SH-SY5Y (cell line): ENCODE results near the gene BPNT1.

ENCODE experiments used
- GATA2 ChIP-seq: IDR thresholded peaks from 2 replicates; pipeline ENCODE4 v1.6.1; 2011; ENCODE audit warnings: mild to moderate bottlenecking, low read depth, low read length
- GATA3 ChIP-seq: IDR thresholded peaks from 2 replicates; pipeline ENCODE4 v1.6.1; 2011; ENCODE audit warnings: low read depth, mild to moderate bottlenecking, low read length, moderate library complexity

BPNT1 gene, protein sequence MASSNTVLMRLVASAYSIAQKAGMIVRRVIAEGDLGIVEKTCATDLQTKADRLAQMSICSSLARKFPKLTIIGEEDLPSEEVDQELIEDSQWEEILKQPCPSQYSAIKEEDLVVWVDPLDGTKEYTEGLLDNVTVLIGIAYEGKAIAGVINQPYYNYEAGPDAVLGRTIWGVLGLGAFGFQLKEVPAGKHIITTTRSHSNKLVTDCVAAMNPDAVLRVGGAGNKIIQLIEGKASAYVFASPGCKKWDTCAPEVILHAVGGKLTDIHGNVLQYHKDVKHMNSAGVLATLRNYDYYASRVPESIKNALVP

DNA sequence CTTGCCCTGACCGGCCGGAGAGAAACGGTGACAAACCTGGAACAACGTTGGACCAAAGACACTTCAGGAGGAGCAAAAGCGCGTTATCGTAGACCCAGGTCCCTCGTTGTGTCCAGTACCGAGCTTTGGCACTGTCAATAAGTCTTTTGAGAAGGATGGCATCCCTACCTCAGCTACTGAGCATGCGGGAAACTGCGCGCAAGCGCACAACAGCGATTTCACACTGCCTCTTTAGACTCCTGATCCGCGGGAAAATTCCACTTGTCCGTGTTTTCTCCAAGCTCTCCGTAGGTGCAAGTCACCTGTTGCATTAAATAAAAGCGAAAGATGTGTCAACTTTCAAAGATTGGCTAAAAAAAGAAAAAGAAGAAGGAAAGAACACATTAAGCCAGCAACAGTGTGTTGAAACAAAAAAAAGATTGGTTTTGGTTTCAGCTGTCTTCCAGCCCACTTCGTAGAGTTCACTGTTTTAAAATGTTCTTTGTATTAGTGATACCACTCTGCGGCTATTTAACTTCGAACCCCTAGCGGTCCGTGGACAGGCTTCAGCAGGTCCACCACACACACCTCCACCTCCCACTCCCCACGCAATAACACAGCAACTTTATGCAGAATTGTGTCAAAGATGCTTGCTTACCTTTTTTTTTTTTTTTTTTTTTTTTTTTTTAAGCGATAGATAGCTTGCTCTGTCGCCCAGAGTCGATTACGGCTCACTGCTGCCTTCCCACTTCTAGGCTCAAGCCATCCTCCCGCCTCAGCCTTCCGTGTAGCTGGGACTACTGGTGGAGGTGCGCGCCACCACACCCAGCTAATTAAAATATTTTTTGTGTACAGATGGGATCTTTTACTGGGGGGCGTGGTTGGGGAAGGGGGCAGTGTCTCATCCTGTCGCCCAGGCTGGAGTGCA is at the start of gene BPNT1:
Gene BPNT1 (minus strand): TSS at position 139 of the 907 bp plus-strand sequence. CDS start 9,942 bp downstream, outside the sequence.
- TF ChIP-seq GATA2 (peak; percentile 58; the same call in 1 of the 2 replicates), GATA3 (no peak)

DNA sequence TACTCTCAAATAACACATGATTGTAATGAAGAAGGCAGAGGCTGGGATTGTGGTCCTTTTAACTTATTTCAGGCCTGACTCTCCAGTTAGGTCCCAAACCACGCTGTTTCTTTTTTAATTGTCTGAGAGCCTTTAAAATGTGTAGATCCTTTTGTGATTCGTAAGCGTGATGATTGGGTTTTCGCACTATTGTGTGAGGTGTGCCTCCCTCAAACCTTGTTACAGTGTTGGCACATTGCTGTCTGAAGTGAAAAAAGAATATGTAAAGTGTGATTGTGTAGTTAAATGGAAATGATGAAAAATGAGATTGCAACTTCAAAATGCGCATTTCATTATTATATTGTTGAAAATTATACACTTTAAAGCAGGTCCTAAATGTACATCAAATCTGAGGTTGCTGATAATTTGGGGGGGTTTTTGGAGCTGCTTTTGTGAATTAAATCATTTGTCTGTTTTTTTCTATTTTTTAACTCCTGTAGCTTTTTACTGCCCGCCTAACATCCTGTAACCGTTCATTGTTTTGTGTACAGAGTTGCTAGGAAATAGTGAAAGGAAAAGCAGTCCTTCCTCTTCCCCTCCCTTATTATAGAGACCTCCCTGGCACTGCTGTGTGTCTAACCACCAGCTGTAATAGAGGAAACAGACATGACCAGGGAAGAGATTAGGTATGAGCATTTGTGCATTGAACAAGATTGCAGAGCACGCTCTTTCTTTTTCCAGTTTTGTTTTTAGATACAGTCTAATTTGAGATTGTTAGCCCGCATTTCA is 47.6 kb upstream of the BPNT1 start:
- TF ChIP-seq GATA3 (no peak), GATA2 (no peak)

GRCh38 chr1:220135755-220136154 is 46.2 kb upstream of the BPNT1 start:
- TF ChIP-seq GATA2 (no peak), GATA3 (no peak)

GRCh38 chr1:220129479-220130210 is 40.1 kb upstream of the BPNT1 start:
- no peak for TF ChIP-seq GATA2
- no peak for TF ChIP-seq GATA3

- TF ChIP-seq GATA2 (no peak), GATA3 (no peak)
Observed at GRCh38 chr1:220127076-220127475, 37.5 kb upstream of the BPNT1 start.

DNA sequence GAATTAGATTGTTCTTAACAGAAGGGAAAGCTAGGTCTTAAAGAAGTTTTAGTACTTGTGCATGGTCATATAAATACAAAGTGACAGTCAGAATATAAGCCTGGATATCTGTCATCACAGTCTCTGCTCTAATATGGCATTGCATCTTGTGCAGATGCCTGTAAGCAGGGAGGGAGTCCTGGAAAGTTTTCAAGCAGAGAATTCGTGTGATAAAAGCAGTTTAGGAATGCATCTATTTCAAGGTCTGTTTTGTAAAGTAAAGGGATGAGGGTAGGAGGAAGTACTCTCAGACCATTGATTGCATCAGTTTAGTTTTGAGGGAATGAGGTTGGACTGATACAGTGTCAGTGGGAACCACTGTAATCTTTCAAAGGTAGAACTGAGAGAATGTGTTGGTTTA is 35.0 kb upstream of the BPNT1 start:
- TF ChIP-seq GATA2 = no peak

DNA sequence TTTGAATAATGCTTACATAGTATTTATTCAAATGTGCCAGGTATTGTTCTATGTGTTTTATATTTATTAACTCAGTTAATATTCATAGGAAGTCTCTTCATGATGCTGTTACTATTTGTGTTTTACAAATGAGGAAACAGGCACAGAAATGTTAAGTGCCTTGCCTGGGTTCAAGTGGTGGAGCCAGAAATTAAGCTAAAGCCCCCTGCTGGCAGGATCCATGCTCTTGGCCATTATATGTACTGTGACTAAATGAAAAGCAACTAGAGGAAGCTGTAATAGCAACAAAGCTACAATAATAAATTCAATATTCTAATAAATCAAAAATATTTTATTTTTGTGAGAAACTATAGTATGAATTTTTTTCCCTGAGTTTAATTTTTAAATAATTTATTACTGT is 34.3 kb upstream of the BPNT1 start:
- TF ChIP-seq GATA2 (no peak), GATA3 (no peak)

GRCh38 chr1:220123066-220123465 is 33.5 kb upstream of the BPNT1 start:
- TF ChIP-seq GATA3 = no peak
- TF ChIP-seq GATA2 = no peak

GRCh38 chr1:220121791-220122530 is 32.4 kb upstream of the BPNT1 start:
- TF ChIP-seq GATA2 = no peak
- TF ChIP-seq GATA3 = no peak

GRCh38 chr1:220119043-220119512 is 29.5 kb upstream of the BPNT1 start:
- TF ChIP-seq GATA3 (no peak), GATA2 (no peak)

DNA sequence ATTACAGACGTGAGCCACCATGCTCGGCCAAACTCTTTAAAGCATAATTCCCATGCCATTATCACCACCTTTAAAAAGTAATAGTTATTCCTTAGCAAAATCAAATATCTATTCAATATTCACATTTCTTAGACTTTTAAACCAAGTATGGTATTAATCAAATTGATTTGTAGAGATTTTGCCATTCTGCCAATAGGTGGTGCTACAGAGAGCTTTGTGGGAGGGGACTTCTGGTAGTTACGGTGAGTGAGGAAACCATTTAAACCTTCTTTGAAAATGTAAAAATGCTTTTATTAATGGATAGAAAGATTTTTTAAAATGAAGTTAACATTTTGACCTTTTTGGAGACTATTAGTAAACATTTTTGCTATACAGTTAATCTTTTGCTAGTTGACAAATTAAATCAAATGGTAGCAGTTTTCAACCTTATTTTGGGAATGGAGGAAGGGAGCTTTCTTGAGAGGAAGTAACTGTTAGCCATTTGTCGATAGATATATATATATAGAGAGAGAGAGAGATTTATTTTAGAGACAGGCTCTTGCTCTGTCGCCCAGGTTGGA is 23.6 kb upstream of the BPNT1 start:
- TF ChIP-seq GATA3 (no peak), GATA2 (no peak)

DNA sequence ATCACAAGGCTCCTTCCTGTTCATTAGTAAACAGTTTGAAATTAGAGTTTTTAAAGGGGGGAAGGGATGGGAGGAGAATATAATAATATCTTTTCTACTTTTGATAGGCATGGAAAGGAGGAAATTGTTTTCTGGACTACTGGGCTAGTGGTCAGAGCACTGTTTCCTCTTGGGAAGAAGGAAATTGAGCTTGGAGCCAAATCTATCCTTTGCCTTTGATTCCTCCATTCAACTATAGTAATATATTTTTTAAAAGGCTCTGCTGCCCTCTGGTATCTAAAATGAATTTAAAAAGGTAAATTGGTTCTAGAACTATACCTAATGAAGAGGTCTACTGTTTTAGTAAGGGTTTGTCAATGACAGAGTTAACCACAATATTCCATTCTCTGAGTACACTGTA is 10.2 kb upstream of the BPNT1 start:
- TF ChIP-seq GATA3 = no peak
- TF ChIP-seq GATA2 = no peak
